PC-3 (cell line): ENCODE data around the gene MBNL1. TPM values are rescaled to one million over a fixed set of nuclear protein-coding genes. Genes with fewer than 3 reads are reported as not detected.
"Not testable (repeated sequence)": the region's sequence is repeated elsewhere in the genome, so short reads cannot be mapped to it uniquely, and the experiment has no call there.

Experiments used
- ATAC-seq: fragments of 200-7000 bp; cut with Tn5 transposase; 2 replicates; pipeline ENCODE4 v1.9.1; 2020; ENCODE audit warnings: mild to moderate bottlenecking, moderate library complexity
- BruUV-seq: library from RNA; stranded (reverse); fragments of 400-500 nt; replicated peaks from 2 replicates; lab custom pipeline; 2021; lab: Mats Ljungman, UMichigan
- CTCF ChIA-PET: fragments of 300-600 bp; sonication (Branson Sonifier 250); formaldehyde crosslinking; loops from one replicate; lab custom pipeline; 2022; ENCODE audit warnings: antibody characterized with exemption; lab: Charles Lee
- POLR2A ChIA-PET: fragments of 300-600 bp; sonication (Branson Sonifier 250); formaldehyde crosslinking; loops from one replicate; lab custom pipeline; 2022; ENCODE audit warnings: antibody characterized with exemption; ENCODE audit not compliant: unreplicated experiment; lab: Charles Lee
- DNase-seq: peaks from one replicate; pipeline ENCODE4 v3.0.0-alpha.2; 2015
- H2AFZ ChIP-seq: fragments of 300-600 bp; sonication (generic); 2 replicates; pipeline ENCODE4 v1.6.0; 2016; ENCODE audit warnings: antibody characterized with exemption, low read length
- H3F3A ChIP-seq: fragments of 300-600 bp; sonication (generic); one replicate; pipeline ENCODE4 v1.6.0; 2017; ENCODE audit warnings: antibody characterized with exemption, low read length, control low read depth, mild to moderate bottlenecking; ENCODE audit not compliant: unreplicated experiment
- H3K27ac ChIP-seq: fragments of 300-600 bp; sonication (generic); 2 replicates; pipeline ENCODE4 v1.5.1; 2016; ENCODE audit warnings: mild to moderate bottlenecking, low read length
- H3K27me3 ChIP-seq: fragments of 300-600 bp; sonication (generic); 2 replicates; pipeline ENCODE4 v1.6.1; 2016; ENCODE audit warnings: low read length, mixed read lengths
- H3K36me3 ChIP-seq: fragments of 300-600 bp; sonication (generic); 2 replicates; pipeline ENCODE4 v1.6.1; 2016; ENCODE audit warnings: low read depth, mixed run types, low read length, mixed read lengths
- H3K4me1 ChIP-seq: fragments of 300-600 bp; sonication (generic); 2 replicates; pipeline ENCODE4 v1.5.1; 2016; ENCODE audit warnings: low read length; ENCODE audit not compliant: insufficient read depth
- H3K4me2 ChIP-seq: fragments of 300-600 bp; sonication (generic); 2 replicates; pipeline ENCODE4 v1.6.0; 2016; ENCODE audit warnings: low read length
- H3K4me3 ChIP-seq: fragments of 300-600 bp; sonication (generic); 2 replicates; pipeline ENCODE4 v1.5.1; 2016; ENCODE audit warnings: mild to moderate bottlenecking, low read length, mixed read lengths
- H3K79me2 ChIP-seq: fragments of 300-600 bp; sonication (generic); 2 replicates; pipeline ENCODE4 v1.6.1; 2017; ENCODE audit warnings: low read length, mixed read lengths
- H3K9ac ChIP-seq: fragments of 300-600 bp; sonication (generic); 2 replicates; pipeline ENCODE4 v1.6.0; 2016; ENCODE audit warnings: mild to moderate bottlenecking, low read length
- H3K9me2 ChIP-seq: fragments of 300-600 bp; sonication (generic); replicated peaks from 2 replicates; pipeline ENCODE4 v1.6.1; 2016; ENCODE audit warnings: mixed run types, low read length, mixed read lengths
- H3K9me3 ChIP-seq: fragments of 300-600 bp; sonication (generic); 2 replicates; pipeline ENCODE4 v1.6.1; 2016; ENCODE audit warnings: low read length, mixed read lengths
- H4K20me1 ChIP-seq: fragments of 300-600 bp; sonication (generic); 2 replicates; pipeline ENCODE4 v1.6.1; 2016; ENCODE audit warnings: low read length, mixed read lengths
- CTCF ChIP-seq: fragments of 300-600 bp; sonication (generic); conservative IDR thresholded peaks from 2 replicates; pipeline ENCODE4 v1.5.1; 2017; ENCODE audit warnings: antibody characterized with exemption, low read depth, mild to moderate bottlenecking, low read length
- EZH2 ChIP-seq: fragments of 300-600 bp; sonication (generic); IDR thresholded peaks from one replicate; pipeline ENCODE4 v1.6.1; 2017; ENCODE audit warnings: antibody characterized with exemption, mild to moderate bottlenecking, low read length; ENCODE audit not compliant: unreplicated experiment
- EZH2phosphoT487 ChIP-seq: fragments of 300-600 bp; sonication (generic); IDR thresholded peaks from 2 replicates; pipeline ENCODE4 v1.6.1; 2018; ENCODE audit warnings: mild to moderate bottlenecking, antibody characterized with exemption, low read length, borderline replicate concordance
- intact Hi-C: fragments of 100-400 bp; cut with micrococcal nuclease; formaldehyde crosslinking; loops from 2 replicates; pipeline ENCODE4 v1.9.0; 2023
- total RNA-seq: library from RNA; depleted of rRNA; stranded (reverse); fragments of >200 nt; gene quantifications from 2 replicates; pipeline ENCODE4 v1.2.3, GENCODE V29; 2014

Gene MBNL1
- total RNA-seq, 1 experiment from 2014 or later: 161 TPM

DNA sequence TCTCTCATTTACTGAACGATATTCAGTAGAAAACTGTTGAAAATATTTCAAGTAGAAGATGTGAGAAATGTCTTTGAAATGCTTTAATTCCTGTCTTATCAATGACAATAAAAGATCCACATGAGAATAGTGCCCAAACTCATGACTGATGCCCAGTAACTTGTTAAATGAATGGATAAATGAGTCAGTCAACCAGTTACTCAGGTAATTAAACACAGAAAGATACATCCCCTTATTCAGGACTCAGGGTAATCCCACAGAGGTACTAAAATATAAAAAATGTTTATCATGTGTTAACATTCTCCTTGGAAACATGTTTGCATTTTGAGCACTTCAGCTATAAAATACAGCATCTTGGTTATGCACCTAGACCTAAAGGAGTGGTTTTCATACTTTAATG is 169.5 kb downstream of the MBNL1 start:
- BruUV-seq: no TSS peak
- H3K79me2 ChIP-seq: peaks cover 83% of the 10 kb centered on the region
- no peaks in the 10 kb centered on the region for H3K9me3 ChIP-seq
- no peaks in the 10 kb centered on the region for H3F3A ChIP-seq
- H3K4me1 ChIP-seq: peaks cover 11% of the 10 kb centered on the region
- ChIA-PET POLR2A (no interaction called here), CTCF (no interaction called here)
- H3K9me2 ChIP-seq: no peaks in the 10 kb centered on the region
- H2AFZ ChIP-seq: no peak overlapping the region
- no peak overlapping the region for H3K4me2 ChIP-seq
- ATAC-seq (peak; percentile 71), DNase-seq (peak; percentile 43)
- TF ChIP-seq EZH2: no peak
- TF ChIP-seq EZH2phosphoT487: no peak
- TF ChIP-seq CTCF: no peak
- H3K9ac ChIP-seq: no peak overlapping the region
- intact Hi-C loops: loop anchor here (2.0 kb wide), 1 partner anchor 49 kb away; no protein-coding TSS in a partner anchor
- no peaks in the 10 kb centered on the region for H3K27me3 ChIP-seq
- peaks cover 18% of the 10 kb centered on the region for H3K36me3 ChIP-seq
- H3K4me3 ChIP-seq: no peak overlapping the region
- no peaks in the 10 kb centered on the region; the same call in 1 of the 2 replicates for H4K20me1 ChIP-seq
- H3K27ac ChIP-seq: peak overlapping the region; percentile 3; the same call in 1 of the 2 replicates

DNA sequence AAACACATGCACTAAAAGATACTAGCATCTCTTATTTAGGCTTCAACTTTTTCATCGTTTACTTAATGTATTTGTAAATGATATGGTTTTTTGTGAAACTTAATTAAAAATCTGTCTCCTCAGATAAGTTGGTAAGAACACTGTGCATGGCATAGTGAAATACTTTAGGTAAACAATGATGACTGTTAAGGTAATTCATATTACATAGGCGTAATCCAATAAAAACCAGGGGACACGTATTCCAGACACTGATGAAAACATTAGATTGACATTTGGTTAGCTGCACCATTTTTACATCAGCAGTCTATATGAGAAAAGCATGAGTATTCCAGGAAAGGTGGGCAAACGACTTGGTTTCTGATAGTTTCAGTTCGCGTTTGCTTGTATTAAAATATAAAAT is 170.0 kb downstream of the MBNL1 start:
- H3K9ac ChIP-seq: no peak overlapping the region
- peaks cover 84% of the 10 kb centered on the region for H3K79me2 ChIP-seq
- ATAC-seq (no peak), DNase-seq (no peak)
- no peaks in the 10 kb centered on the region for H3K9me3 ChIP-seq
- CTCF ChIA-PET: no interaction called here
- peaks cover 16% of the 10 kb centered on the region for H3K36me3 ChIP-seq
- intact Hi-C loops: loop anchor here (2.0 kb wide), 1 partner anchor 50 kb away; no protein-coding TSS in a partner anchor
- no peaks in the 10 kb centered on the region for H3K9me2 ChIP-seq
- no peak for TF ChIP-seq EZH2
- no peaks in the 10 kb centered on the region; the same call in 1 of the 2 replicates for H4K20me1 ChIP-seq
- H3K4me1 ChIP-seq: peaks cover 15% of the 10 kb centered on the region
- no peaks in the 10 kb centered on the region for H3F3A ChIP-seq
- H2AFZ ChIP-seq: no peak overlapping the region
- H3K4me2 ChIP-seq: no peak overlapping the region
- H3K4me3 ChIP-seq: no peak overlapping the region
- H3K27ac ChIP-seq: no peak overlapping the region
- POLR2A ChIA-PET: no interaction called here
- BruUV-seq: no TSS peak
- no peaks in the 10 kb centered on the region for H3K27me3 ChIP-seq

DNA sequence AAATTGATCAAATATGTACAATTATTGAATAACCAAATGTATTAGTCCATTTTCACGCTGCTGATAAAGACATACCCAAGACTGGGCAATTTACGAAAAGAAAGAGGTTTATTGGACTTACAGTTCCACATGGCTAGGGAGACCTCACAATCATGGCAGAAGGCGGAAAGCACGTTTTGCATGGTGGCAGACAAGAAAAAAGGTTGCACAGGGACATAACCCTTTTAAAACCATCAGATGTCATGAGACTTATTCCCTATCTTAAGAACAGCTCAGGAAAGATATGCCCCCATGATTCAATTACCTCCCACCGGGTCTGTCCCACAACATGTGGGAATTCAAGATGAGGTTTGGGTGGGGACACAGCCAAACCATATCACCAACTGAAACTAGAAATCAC is 171.5 kb downstream of the MBNL1 start:
- H2AFZ ChIP-seq, H3K27me3 ChIP-seq, H3F3A ChIP-seq, H3K9ac ChIP-seq, H3K9me2 ChIP-seq, CTCF ChIA-PET, H3K4me2 ChIP-seq, H3K27ac ChIP-seq, H4K20me1 ChIP-seq, POLR2A ChIA-PET, BruUV-seq, H3K9me3 ChIP-seq, H3K4me3 ChIP-seq, ATAC-seq, H3K36me3 ChIP-seq, DNase-seq: not testable (repeated sequence)
- peaks cover 86% of the 10 kb centered on the region for H3K79me2 ChIP-seq
- peaks cover 24% of the 10 kb centered on the region for H3K4me1 ChIP-seq
- intact Hi-C loops: loop anchor here (5.0 to 10.0 kb wide), 4 partner anchors 135 to 513 kb away; no protein-coding TSS in a partner anchor
